ENCODE data around the gene NET1.
"Not testable (repeated sequence)": the region's sequence is repeated elsewhere in the genome, so short reads cannot be mapped to it uniquely, and the experiment has no call there.

NET1 gene

GRCh38 chr10:5400468-5401240, 11.7 kb upstream of the NET1 start:
- no peak for DNase-seq (ENCODE audit: low read depth)

- no peak for DNase-seq (ENCODE audit: low read depth)
Measured at GRCh38 chr10:5402798-5403197, 9.6 kb upstream of the NET1 start.

- DNase-seq (ENCODE audit: low read depth) = no peak
Measured at GRCh38 chr10:5404208-5405041, 7.9 kb upstream of the NET1 start, which contains the start of gene TUBAL3. TUBAL3 (minus strand) TSS chr10:5404828; CDS start chr10:5404792, 36 bp downstream.

- DNase-seq (ENCODE audit: low read depth) = no peak
Measured at GRCh38 chr10:5406918-5407317, 5.4 kb upstream of the NET1 start.

- not testable (repeated sequence) for DNase-seq (ENCODE audit: low read depth)
Measured at GRCh38 chr10:5410787-5411186, 1.6 kb upstream of the NET1 start.

DNA sequence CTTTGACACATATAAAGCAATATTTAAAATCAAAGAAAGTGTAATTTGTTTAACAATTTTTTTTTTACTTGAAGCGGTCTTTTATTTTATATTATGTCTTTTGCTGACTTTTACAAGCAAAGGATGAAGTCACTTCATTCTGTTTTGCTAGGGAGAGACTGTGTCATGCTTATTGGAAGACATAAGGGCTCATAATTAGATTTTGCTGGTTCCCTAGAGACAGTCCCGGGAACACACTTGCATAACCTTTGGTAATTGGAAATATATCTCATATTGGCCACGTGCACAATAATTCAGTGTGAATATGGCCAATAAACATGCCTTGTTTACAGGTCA, 448 bp upstream of the NET1 start:
- DNase-seq (ENCODE audit: low read depth) = no peak

DNA sequence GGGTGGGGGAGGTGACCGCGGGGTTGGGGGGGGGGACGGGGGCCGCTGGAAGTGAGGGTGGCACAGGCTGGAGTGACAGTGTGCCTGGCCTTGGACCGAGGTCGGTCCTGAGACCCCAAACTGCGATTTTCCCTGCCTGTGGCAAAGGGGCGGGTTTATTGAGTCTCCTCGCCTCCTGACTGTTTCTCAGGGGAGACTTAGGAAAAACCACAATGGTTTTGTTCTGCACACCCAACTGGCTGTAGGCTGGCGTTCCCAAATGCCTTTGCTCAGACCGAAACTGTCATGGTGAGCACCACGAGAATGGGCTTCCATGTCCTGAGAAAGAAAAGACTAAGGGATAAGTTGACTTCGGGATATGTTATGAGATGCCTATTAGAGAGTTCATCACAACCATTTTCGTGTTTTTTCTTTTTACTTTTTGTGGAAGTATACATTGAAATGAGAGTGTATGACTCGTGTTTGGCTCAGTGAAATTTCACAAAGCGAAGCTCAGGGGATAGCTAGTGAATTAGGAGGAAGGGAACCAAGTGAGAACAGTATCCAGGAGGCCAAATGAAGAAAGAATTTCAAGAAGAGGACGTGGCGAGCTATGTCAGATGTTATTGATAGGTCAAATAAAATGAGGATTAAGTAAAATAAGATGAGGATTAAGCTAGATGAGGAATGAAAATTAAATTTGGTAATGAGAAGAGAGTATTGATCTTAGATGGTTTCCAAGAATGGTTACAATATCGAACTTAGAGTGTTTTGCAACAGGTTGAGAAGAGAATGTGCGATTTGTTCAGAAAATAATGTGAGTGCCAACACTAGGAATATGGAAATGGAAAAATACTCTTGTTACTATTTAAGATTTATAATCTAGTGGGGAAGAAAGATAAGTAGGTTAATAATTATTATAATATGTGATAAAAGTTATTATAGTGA, 918 bp downstream of the NET1 start:
- DNase-seq (ENCODE audit: low read depth) = no peak

- no peak for DNase-seq (ENCODE audit: low read depth)
Measured at GRCh38 chr10:5416981-5417380, 4.6 kb downstream of the NET1 start.

- DNase-seq (ENCODE audit: low read depth) = no peak
Measured at GRCh38 chr10:5418584-5418983, 6.2 kb downstream of the NET1 start.

DNA sequence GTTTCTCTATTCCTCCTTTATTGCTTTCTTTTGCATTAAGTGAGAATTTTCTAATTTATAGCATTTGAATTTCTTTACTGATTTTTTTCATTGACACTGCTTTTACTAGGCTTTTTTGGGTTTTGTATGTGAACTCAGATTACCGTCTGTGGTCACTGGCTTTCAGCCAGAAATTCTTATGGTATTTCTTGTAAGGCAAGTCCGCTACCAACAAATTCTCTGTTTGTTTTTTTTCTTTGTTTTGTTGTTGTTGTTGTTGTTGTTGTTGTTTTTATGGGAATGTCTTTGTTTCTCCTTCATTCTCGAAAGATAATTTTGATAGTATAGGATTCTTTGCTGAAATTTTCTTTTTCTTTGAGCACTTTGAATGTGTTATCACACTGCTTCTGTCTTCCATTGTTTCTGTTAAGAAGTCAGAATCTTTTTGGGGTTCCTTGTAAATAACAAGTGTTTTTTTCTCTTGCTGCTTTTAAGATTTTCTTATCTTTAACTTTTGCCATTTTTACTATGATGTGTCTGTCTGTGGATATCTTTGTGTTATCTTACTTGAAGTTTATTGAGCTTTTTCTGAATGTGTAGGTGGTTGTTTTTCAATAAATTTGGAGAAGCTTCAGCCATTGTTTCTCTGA, 7.2 kb downstream of the NET1 start:
- DNase-seq (ENCODE audit: low read depth) = no peak

- DNase-seq (ENCODE audit: low read depth) = no peak
Measured at GRCh38 chr10:5423771-5424170, 11.4 kb downstream of the NET1 start.

DNA sequence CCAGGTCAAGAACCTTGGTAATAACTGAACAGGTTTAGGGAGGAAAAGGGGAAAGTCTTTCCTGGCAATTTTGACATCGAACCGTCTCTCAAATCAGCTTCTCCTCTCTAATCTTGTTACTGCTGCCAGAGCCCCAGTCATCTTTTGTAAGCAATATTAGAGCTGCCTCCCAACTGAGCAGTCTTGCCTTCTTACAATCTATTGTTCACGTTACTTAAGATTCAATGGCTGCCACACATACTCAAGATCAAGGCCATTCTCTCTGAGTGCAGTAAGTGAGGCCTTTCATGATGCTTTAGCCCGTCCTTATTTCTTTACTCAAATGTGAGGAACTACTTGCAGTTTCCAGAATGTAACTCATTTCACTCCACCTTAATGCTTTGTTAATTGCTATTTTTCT, 12.4 kb downstream of the NET1 start:
- no peak for DNase-seq (ENCODE audit: low read depth)

DNA sequence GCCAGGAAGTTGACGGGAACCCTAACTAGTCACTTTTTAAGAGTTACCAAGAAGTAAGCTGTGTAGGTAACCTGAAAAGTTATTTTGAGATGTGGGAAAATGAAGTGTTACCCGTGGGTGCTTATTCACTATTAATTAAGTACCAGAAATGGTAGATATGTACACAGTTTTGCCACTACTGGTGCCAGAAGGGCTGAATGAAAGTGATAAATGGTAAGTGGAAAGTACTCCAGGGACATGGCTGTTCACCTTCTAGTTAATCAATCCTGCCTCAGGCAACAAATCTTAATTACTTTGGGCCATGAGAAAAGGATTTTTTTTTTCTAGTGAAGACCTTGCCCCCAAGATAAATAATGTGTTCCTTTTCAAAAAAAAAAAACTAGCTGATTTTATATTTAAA, 15.8 kb downstream of the NET1 start:
- no peak for DNase-seq (ENCODE audit: low read depth)

DNA sequence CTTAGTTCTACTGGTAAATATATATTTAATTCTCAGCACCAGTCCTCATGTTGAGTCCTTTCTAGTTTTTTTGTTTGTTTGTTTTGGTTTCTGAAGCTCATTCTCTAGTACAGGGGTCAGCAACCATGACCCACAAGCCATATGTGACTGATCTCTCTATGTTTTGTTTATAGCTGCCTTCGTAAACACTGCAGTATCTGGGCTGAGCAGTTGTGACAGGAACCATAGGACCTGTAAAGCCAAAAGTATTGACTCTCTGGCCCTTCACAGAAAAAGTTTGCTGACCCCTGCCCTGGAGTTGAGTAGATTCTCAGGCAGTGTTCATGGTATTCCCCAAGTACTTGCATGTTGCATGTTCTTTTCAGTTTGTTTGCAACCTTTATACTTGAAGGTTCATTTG, 20.8 kb downstream of the NET1 start:
- no peak for DNase-seq (ENCODE audit: low read depth)

DNA sequence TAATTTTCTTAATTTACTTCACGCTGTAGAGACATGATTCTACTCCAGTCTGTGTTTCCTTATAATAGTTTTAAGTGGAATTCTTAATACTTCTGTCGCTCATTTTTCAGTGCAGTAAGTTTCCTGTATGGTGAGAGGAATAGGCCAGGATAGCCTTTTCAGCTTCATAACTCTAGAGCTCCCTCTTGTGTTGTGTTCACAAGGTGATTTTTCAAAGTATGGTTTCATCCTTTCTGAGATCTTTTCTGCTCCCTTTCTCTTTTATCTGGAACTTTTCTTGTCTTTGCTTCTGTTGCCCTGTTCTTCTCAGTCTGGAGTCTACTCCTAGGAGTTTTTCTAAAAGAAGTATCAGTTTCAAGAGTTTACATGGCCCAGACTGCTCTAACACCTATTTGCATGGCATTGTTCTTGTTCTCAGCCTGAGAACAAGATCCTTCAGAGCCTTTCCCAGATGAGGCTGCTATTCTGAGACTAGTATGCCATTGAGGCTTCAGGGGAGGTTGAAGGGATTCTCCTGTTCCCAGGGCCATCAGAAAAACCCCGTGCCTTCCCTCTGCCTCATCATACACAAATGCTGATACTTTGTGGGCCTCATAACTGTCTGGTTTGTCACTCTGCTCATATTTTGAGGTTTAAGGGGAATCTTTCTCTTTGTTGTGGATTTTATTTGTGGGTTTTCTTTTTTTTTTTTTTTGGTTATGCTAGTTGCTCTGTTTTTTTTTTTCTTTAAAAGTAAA, 21.8 kb downstream of the NET1 start:
- no peak for DNase-seq (ENCODE audit: low read depth)

- DNase-seq (ENCODE audit: low read depth) = no peak
Measured at GRCh38 chr10:5435328-5435727, 23.0 kb downstream of the NET1 start.

GRCh38 chr10:5440206-5440605, 27.8 kb downstream of the NET1 start:
- no peak for DNase-seq (ENCODE audit: low read depth)

GRCh38 chr10:5441106-5441505, 28.7 kb downstream of the NET1 start:
- DNase-seq (ENCODE audit: low read depth) = no peak

DNA sequence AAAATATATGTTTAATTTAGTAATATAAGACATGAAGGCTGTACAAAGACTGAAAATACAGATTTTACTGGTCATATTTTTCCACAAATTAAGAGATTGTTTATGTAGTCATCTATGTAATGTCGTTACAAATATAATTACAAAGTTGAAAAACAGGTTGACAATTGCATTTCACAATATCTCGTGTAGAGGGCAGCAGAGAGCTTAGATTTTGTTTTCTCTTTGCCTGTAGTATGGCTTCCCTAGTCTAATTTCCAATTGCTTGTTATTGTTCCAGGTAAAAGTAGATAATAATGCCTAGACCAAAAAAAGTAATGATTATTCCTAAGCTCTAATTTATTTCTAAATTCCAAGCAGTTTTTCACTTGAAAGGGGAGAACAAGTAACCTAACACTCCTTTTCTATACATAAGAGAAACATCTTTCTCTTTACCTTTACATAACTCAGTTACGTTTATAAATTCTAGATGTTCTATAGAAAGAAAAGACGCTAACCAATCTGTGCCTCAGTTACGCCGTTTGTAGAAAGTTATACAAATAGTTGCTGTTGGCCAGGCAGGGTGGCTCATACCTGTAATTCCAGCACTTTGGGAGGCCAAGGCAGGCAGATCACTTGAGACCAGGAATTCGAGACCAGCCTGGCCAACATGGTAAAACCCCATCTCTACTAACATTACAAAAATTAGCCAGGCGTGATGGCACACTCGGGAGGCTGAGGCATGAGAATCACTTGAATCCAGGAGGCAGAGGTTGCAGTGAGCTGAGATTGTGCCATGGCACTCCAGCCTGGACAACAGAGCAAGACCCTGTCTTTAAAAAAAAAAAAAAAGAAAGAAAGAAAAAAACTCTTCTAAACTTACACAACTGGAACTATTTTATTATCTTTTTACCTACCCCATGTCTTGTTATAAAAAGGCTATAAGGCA, 30.0 kb downstream of the NET1 start:
- DNase-seq (ENCODE audit: low read depth) = no peak

DNA sequence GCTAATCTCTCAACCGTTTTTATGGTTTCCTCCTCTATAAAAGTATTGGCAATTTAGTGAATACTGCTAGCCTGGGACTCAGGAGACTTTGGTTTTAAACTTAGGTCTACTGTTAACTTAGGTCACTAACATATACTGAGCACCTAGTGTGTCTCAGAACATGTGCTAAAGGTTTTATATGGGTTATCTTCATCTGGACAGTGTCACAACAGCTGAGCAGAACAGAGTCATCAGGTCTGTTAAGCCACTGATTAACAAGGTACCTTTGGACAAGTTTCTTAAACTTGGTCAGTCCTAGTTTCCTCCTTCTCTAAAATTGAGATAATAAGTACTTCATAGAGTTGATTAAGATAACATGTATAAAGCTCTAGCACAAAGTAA, 30.6 kb downstream of the NET1 start:
- DNase-seq (ENCODE audit: low read depth) = no peak

Measured in HS-27A (cell line).